A549 (cell line): ENCODE data around the gene ESRRB. TPM values are rescaled to one million over a fixed set of nuclear protein-coding genes. Genes with fewer than 3 reads are reported as not detected.

ENCODE experiments used
- ATAC-seq, 2 experiments: fragments of 200-7000 bp in 1 of 2; fragments of >200 bp in 1 of 2; cut with Nextera tagmentation in 1 of 2; cut with Tn5 transposase in 1 of 2; 3 replicates each; pipeline versions ENCODE4 v1.8.0 to v1.9.1; 2018 to 2020; ENCODE audit warnings: mild to moderate bottlenecking in 1 of 2, moderate library complexity in 1 of 2
- CTCF ChIA-PET: fragments of 300-600 bp; sonication (Branson Sonifier 250); formaldehyde crosslinking; extraction: SDS; loops from one replicate; lab custom pipeline; 2021; ENCODE audit warnings: antibody characterized with exemption, inconsistent platforms; lab: Yijun Ruan, JAX
- POLR2A ChIA-PET: fragments of 350-600 bp; formaldehyde crosslinking; extraction: SDS; loops from one replicate; lab custom pipeline; 2021; ENCODE audit warnings: antibody characterized with exemption, inconsistent platforms; lab: Yijun Ruan, JAX
- DNase-seq, 2 experiments: peaks; one replicate each; pipeline versions ENCODE4 v3.0.0 to v3.0.0-alpha.2; 2011 to 2016; ENCODE audit warnings: low read depth in 1 of 2, low spot score in 1 of 2
- FAIRE-seq: peaks from 2 replicates; lab custom pipeline; 2011; peaks lifted over from hg19 to GRCh38; lab: Jason Lieb, UNC
- H3K27ac ChIP-seq, 2 experiments: fragments of >200 bp; sonication (Bioruptor Twin); formaldehyde crosslinking; 3 replicates each; pipeline ENCODE4 v1.5.1; 2016 to 2017
- H3K4me1 ChIP-seq: fragments of >200 bp; sonication (Bioruptor Twin); formaldehyde crosslinking; 3 replicates; pipeline ENCODE4 v1.6.1; 2016
- H3K4me2 ChIP-seq: fragments of >200 bp; sonication (Bioruptor Twin); formaldehyde crosslinking; 3 replicates; pipeline ENCODE4 v1.6.1; 2016
- H3K4me3 ChIP-seq: fragments of >200 bp; sonication (Bioruptor Twin); formaldehyde crosslinking; 3 replicates; pipeline ENCODE4 v1.5.1; 2016
- H3K9me3 ChIP-seq: fragments of >200 bp; sonication (Bioruptor Twin); formaldehyde crosslinking; 3 replicates; pipeline ENCODE4 v1.6.1; 2016
- BHLHE40 ChIP-seq: IDR thresholded peaks from 2 replicates; pipeline ENCODE4 v1.6.1; 2012; ENCODE audit warnings: low read depth, low read length, inconsistent platforms
- CBX2 ChIP-seq: fragments of 200-600 bp; sonication (generic); IDR thresholded peaks from 2 replicates; pipeline ENCODE4 v1.6.1; 2016; ENCODE audit warnings: low read depth, mild to moderate bottlenecking, borderline replicate concordance
- CEBPB ChIP-seq, 2 experiments: fragments of >200 bp in 1 of 2; sonication (Bioruptor Twin) in 1 of 2; formaldehyde crosslinking in 1 of 2; IDR thresholded peaks; 2 replicates each; pipeline ENCODE4 v1.6.1; 2012 to 2016
- EHF ChIP-seq: fragments of 250-450 bp; sonication (Bioruptor Pico); IDR thresholded peaks from 2 replicates; pipeline ENCODE4 v1.5.0; 2020; ENCODE audit warnings: mild to moderate bottlenecking
- EHMT2 ChIP-seq: fragments of 200-600 bp; sonication (generic); IDR thresholded peaks from 2 replicates; pipeline ENCODE4 v1.6.1; 2016; ENCODE audit warnings: antibody characterized with exemption, low read depth, mild to moderate bottlenecking, moderate library complexity
- ESRRA ChIP-seq: fragments of 150-350 bp; IDR thresholded peaks from 2 replicates; pipeline ENCODE4 v1.6.1; 2014; ENCODE audit warnings: mild to moderate bottlenecking, low read length, borderline replicate concordance
- FOSL2 ChIP-seq, 2 experiments: fragments of 450-650 bp in 1 of 2; fragments of >200 bp in 1 of 2; sonication (Bioruptor Twin) in 1 of 2; formaldehyde crosslinking; IDR thresholded peaks; 2 replicates each; pipeline versions ENCODE4 v1.5.0 to v1.6.1; 2016 to 2020; ENCODE audit warnings: mild to moderate bottlenecking in 1 of 2, moderate library complexity in 1 of 2
- FOXS1 ChIP-seq: fragments of 250-450 bp; sonication (Bioruptor Pico); IDR thresholded peaks from 2 replicates; pipeline ENCODE4 v1.5.0; 2020; ENCODE audit warnings: mild to moderate bottlenecking, moderate library complexity
- HOXA7 ChIP-seq: fragments of 250-450 bp; sonication (Bioruptor Pico); IDR thresholded peaks from 2 replicates; pipeline ENCODE4 v1.5.0; 2020; ENCODE audit warnings: mild to moderate bottlenecking, moderate library complexity
- HOXB13 ChIP-seq: fragments of 250-450 bp; sonication (Bioruptor Pico); IDR thresholded peaks from 2 replicates; pipeline ENCODE4 v1.5.0; 2020; ENCODE audit warnings: low read depth, mild to moderate bottlenecking, moderate library complexity
- JUNB ChIP-seq: fragments of >200 bp; sonication (Bioruptor Twin); formaldehyde crosslinking; IDR thresholded peaks from 2 replicates; pipeline ENCODE4 v1.6.1; 2016
- KDM1A ChIP-seq: fragments of 200-600 bp; sonication (generic); IDR thresholded peaks from 2 replicates; pipeline ENCODE4 v1.6.1; 2016; ENCODE audit warnings: low read depth, mild to moderate bottlenecking
- KDM5A ChIP-seq: fragments of 200-600 bp; sonication (generic); IDR thresholded peaks from 2 replicates; pipeline ENCODE4 v1.6.1; 2016; ENCODE audit warnings: antibody characterized with exemption, mild to moderate bottlenecking
- MYC ChIP-seq: IDR thresholded peaks from 2 replicates; pipeline ENCODE4 v1.6.1; 2012; ENCODE audit warnings: mild to moderate bottlenecking, inconsistent platforms, low read length, improper control_type of control experiment, borderline replicate concordance
- PHF8 ChIP-seq: fragments of 200-600 bp; sonication (generic); IDR thresholded peaks from 2 replicates; pipeline ENCODE4 v1.6.1; 2016; ENCODE audit warnings: low read depth, mild to moderate bottlenecking, antibody characterized with exemption, moderate library complexity, borderline replicate concordance
- POLR2A ChIP-seq: IDR thresholded peaks from 2 replicates; pipeline ENCODE4 v1.6.1; 2012; ENCODE audit warnings: mild to moderate bottlenecking, low read length
- POLR2AphosphoS2 ChIP-seq: conservative IDR thresholded peaks from 2 replicates; pipeline ENCODE4 v1.6.1; 2012; ENCODE audit warnings: low read length, improper control_type of control experiment, inconsistent platforms
- RARB ChIP-seq: fragments of 250-450 bp; sonication (Bioruptor Pico); IDR thresholded peaks from 2 replicates; pipeline ENCODE4 v1.8.0; 2021; ENCODE audit warnings: mild to moderate bottlenecking, moderate library complexity
- RFX5 ChIP-seq: fragments of 450-650 bp; IDR thresholded peaks from 2 replicates; pipeline ENCODE4 v1.7.1; 2014; ENCODE audit warnings: antibody characterized with exemption, mild to moderate bottlenecking, moderate library complexity
- SREBF2 ChIP-seq: fragments of 450-650 bp; IDR thresholded peaks from 2 replicates; pipeline ENCODE4 v1.6.1; 2014; ENCODE audit warnings: mild to moderate bottlenecking, moderate library complexity
- TFCP2L1 ChIP-seq: fragments of 250-450 bp; sonication (Bioruptor Pico); IDR thresholded peaks from 2 replicates; pipeline ENCODE4 v1.5.0; 2021; ENCODE audit warnings: mild to moderate bottlenecking
- ZFP36 ChIP-seq: fragments of 450-650 bp; IDR thresholded peaks from 2 replicates; pipeline ENCODE4 v1.6.1; 2014; ENCODE audit warnings: borderline replicate concordance; ENCODE audit not compliant: partially characterized antibody
- WGBS: methylation state at CpG from one replicate; pipeline ENCODE4 v1.1.6; 2017; ENCODE audit errors: missing lambda C conversion rate; 5-methylcytosine and 5-hydroxymethylcytosine counted together
- polyA plus RNA-seq, 4 experiments: library from polyadenylated mRNA; depleted of rRNA in 3 of 4; stranded (reverse); fragments of >200 nt; fragmentation: RNase III in 1 of 4; extraction: RNeasy Plus Mini Kit Qiagen cat#74134 plus additional on column Dnase treatment in 1 of 4; gene quantifications; 2 replicates in 3 of 4; 3 replicates in 1 of 4; pipeline ENCODE4 v1.2.3, GENCODE V29; 2011 to 2017
- TF ChIP-seq, protein P1 (sequence below): fragments of 150-350 bp; IDR thresholded peaks from 2 replicates; pipeline ENCODE4 v1.6.1; 2014; ENCODE audit warnings: low read depth, mild to moderate bottlenecking, low read length
- TF ChIP-seq, protein P2 (sequence below): fragments of >200 bp; sonication (Bioruptor Twin); formaldehyde crosslinking; IDR thresholded peaks from 3 replicates; pipeline ENCODE4 v1.6.1; 2016
- TF ChIP-seq, protein P3 (sequence below): IDR thresholded peaks from 2 replicates; pipeline ENCODE4 v1.6.1; 2012; ENCODE audit warnings: low read depth, borderline replicate concordance
- TF ChIP-seq, protein P4 (sequence below): fragments of >200 bp; sonication (Bioruptor Twin); formaldehyde crosslinking; IDR thresholded peaks from 3 replicates; pipeline ENCODE4 v1.5.1; 2016

The ESRRB gene
- polyA plus RNA-seq, 2 of the 4 experiments (the other 2 are of a cell fraction), result 0.15 to 0.19 TPM

DNA sequence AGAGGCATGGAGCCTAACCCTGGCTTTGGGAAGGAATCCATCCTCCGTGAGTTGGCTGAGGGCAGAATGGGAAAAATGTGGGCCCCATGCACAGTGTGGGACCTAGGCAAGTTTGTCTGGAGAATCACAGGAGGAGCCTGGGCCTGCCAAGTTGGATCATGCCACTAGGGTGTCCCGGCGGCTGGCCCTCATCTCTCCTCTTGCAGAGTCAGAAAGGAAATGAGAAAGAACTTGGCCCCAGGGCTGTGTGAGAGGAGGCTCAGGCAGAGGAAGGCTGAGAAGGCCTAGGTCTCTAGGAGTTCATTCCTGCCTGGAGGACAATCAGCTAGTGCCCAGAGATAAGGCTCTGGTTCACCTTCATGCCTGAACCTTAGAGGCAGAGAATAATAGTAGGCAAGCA is 2.5 kb upstream of the ESRRB start:
- Histone ChIP-seq H3K4me1 (peaks cover 12% of the 10 kb centered on the region; the same call in 2 of the 3 replicates), H3K4me2 (no peak overlapping the region), H3K9me3 (no peaks in the 10 kb centered on the region), H3K27ac (no peak overlapping the region), H3K4me3 (no peak overlapping the region)
- no peak for FAIRE-seq
- DNase-seq, result no peak
- WGBS, result 48% methylated on average over 3 of the region's 3 CpGs
- POLR2A ChIA-PET, result interaction anchor here (0.5 kb wide), 1 partner anchor 255 kb away, joined by 4 read pairs; no protein-coding TSS in a partner anchor
- peak in 1 of 2 experiments; percentile 41; a peak in 3 of 6 replicates for ATAC-seq
- CTCF ChIA-PET, result interaction anchor here (1.4 to 2.5 kb wide), 2 partner anchors 20 to 323 kb away, joined by 3 to 7 read pairs; no protein-coding TSS in a partner anchor
- TF ChIP-seq POLR2AphosphoS2 (no peak), EHF (CRISPR knock-in tag) (no peak), SREBF2 (no peak), PHF8 (no peak), CEBPB (IDR thresholded peaks at IDR 0.05) (no peak), ZFP36 (no peak), HOXB13 (no peak)
- TF ChIP-seq, protein P1, sequence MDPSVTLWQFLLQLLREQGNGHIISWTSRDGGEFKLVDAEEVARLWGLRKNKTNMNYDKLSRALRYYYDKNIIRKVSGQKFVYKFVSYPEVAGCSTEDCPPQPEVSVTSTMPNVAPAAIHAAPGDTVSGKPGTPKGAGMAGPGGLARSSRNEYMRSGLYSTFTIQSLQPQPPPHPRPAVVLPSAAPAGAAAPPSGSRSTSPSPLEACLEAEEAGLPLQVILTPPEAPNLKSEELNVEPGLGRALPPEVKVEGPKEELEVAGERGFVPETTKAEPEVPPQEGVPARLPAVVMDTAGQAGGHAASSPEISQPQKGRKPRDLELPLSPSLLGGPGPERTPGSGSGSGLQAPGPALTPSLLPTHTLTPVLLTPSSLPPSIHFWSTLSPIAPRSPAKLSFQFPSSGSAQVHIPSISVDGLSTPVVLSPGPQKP, result no peak
- TF ChIP-seq, protein P2, sequence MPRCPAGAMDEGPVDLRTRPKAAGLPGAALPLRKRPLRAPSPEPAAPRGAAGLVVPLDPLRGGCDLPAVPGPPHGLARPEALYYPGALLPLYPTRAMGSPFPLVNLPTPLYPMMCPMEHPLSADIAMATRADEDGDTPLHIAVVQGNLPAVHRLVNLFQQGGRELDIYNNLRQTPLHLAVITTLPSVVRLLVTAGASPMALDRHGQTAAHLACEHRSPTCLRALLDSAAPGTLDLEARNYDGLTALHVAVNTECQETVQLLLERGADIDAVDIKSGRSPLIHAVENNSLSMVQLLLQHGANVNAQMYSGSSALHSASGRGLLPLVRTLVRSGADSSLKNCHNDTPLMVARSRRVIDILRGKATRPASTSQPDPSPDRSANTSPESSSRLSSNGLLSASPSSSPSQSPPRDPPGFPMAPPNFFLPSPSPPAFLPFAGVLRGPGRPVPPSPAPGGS, result no peak

DNA sequence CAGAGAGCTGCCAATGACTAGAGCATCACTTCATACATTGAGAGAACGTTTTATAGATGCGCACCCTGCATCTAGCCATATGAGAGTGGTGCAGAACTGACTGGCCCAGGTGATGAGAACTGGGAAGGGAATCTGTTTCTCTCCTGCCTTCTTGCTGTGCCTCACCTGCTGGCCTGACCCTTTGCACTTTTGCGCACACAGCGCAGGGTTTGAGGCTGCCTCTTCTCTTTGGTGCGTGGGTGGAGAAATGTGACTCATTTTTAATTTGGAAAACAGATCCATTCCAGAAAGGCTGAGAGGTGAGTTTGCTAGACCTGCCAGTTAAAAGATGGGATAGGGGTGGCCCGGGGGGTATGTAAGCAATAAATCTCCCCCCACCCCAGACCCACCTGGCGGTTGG is 453 bp upstream of the ESRRB start:
- ATAC-seq, result peak in 1 of 2 experiments; percentile 30; a peak in 2 of 6 replicates
- CTCF ChIA-PET, result interaction anchor here (0.6 kb wide), 1 partner anchor 22 kb away, joined by 6 read pairs; no protein-coding TSS in a partner anchor
- Histone ChIP-seq H3K4me3 (no peak overlapping the region), H3K27ac (no peak overlapping the region), H3K4me2 (peak overlapping the region; percentile 89; the same call in 2 of the 3 replicates), H3K4me1 (peaks cover 12% of the 10 kb centered on the region; the same call in 2 of the 3 replicates), H3K9me3 (no peaks in the 10 kb centered on the region)
- no peak for FAIRE-seq
- 17% methylated on average over 7 of the region's 7 CpGs for WGBS
- TF ChIP-seq POLR2AphosphoS2 (no peak), KDM5A (no peak), FOXS1 (CRISPR knock-in tag) (no peak), HOXA7 (CRISPR knock-in tag) (no peak), CBX2 (no peak), BHLHE40 (no peak), RARB (CRISPR knock-in tag) (no peak), MYC (no peak)
- TF ChIP-seq, protein P1, result no peak
- TF ChIP-seq, protein P3, sequence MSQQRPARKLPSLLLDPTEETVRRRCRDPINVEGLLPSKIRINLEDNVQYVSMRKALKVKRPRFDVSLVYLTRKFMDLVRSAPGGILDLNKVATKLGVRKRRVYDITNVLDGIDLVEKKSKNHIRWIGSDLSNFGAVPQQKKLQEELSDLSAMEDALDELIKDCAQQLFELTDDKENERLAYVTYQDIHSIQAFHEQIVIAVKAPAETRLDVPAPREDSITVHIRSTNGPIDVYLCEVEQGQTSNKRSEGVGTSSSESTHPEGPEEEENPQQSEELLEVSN, result no peak
- POLR2A ChIA-PET, result no interaction called here
- DNase-seq, result no peak

DNA sequence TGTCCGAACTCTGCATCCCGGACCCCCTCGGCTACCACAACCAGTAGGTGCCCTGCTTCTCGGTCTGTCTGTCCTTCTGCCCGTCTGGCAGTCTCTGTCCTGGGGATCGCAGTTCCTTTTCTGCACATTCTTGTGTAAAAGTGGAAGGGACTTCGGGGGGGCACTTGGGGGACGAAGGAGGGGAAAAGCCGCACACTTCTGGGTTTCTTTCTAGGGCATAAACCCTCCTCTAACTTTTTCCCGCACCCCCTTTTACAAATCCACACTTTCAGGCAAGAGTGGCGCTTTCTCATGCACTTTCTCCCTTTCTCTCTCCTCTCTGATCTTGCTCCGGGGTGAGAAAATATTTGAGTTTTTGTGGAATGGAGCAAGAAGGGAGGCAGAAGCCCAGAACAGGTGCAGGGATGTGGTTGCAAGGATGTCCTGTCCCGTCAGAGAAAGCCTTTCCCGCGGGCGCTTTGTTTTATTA is 506 bp downstream of the ESRRB start:
- no peak for DNase-seq
- peaks cover 12% of the 10 kb centered on the region; the same call in 2 of the 3 replicates for H3K4me1 ChIP-seq
- peak overlapping the region; percentile 39 for H3K4me3 ChIP-seq
- no peak for FAIRE-seq
- H3K9me3 ChIP-seq, result no peaks in the 10 kb centered on the region
- 3% methylated on average over 16 of the region's 16 CpGs for WGBS
- peak overlapping the region in 1 of 2 experiments; percentile 40; a peak in 1 of 6 replicates for H3K27ac ChIP-seq
- peak in 1 of 2 experiments; percentile 34; a peak in 2 of 6 replicates for ATAC-seq
- ChIA-PET CTCF (interaction anchor here (0.6 kb wide), 1 partner anchor 257 kb away, joined by 3 read pairs; no protein-coding TSS in a partner anchor), POLR2A (no interaction called here)
- H3K4me2 ChIP-seq, result peak overlapping the region; percentile 89
- TF ChIP-seq BHLHE40 (no peak), TFCP2L1 (CRISPR knock-in tag) (no peak), RFX5 (no peak), POLR2A (no peak), EHMT2 (no peak), JUNB (no peak), ESRRA (no peak), FOSL2 (IDR thresholded peaks at IDR 0.05) (no peak), FOSL2 (CRISPR knock-in tag; IDR thresholded peaks at IDR 0.05) (no peak), KDM1A (no peak), FOXS1 (CRISPR knock-in tag) (no peak), RARB (CRISPR knock-in tag) (no peak), CBX2 (no peak)
- TF ChIP-seq, protein P4, sequence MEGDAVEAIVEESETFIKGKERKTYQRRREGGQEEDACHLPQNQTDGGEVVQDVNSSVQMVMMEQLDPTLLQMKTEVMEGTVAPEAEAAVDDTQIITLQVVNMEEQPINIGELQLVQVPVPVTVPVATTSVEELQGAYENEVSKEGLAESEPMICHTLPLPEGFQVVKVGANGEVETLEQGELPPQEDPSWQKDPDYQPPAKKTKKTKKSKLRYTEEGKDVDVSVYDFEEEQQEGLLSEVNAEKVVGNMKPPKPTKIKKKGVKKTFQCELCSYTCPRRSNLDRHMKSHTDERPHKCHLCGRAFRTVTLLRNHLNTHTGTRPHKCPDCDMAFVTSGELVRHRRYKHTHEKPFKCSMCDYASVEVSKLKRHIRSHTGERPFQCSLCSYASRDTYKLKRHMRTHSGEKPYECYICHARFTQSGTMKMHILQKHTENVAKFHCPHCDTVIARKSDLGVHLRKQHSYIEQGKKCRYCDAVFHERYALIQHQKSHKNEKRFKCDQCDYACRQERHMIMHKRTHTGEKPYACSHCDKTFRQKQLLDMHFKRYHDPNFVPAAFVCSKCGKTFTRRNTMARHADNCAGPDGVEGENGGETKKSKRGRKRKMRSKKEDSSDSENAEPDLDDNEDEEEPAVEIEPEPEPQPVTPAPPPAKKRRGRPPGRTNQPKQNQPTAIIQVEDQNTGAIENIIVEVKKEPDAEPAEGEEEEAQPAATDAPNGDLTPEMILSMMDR, result no peak
